Gastrocnemius medialis (tissue), 4 donors: ENCODE results near the gene ATXN1.

Source experiments
- CTCF ChIP-seq, 5 experiments: fragments of 450-650 bp in 3 of 5; fragments of 200-600 bp in 2 of 5; sonication (generic) in 2 of 5; IDR thresholded peaks in 4 of 5; conservative IDR thresholded peaks in 1 of 5; 1 replicate in 4 of 5; 2 replicates in 1 of 5; pipeline ENCODE4 v1.5.1; 2016 to 2019; ENCODE audit warnings: antibody characterized with exemption in 5 of 5, mild to moderate bottlenecking in 3 of 5, moderate library complexity in 3 of 5
- POLR2A ChIP-seq, 2 donors: fragments of 450-650 bp; IDR thresholded peaks; one replicate each; pipeline ENCODE4 v1.6.1; 2017; ENCODE audit warnings: antibody characterized with exemption in 2 of 2, mild to moderate bottlenecking in 2 of 2, moderate library complexity in 2 of 2

GRCh38 chr6:16508959-16509358 lies 252.3 kb downstream of the ATXN1 start:
- no peak for TF ChIP-seq CTCF (IDR thresholded peaks at IDR 0.05 in 4 of 5, conservative IDR thresholded peaks at IDR 0.05 in 1 of 5)
- no peak for TF ChIP-seq POLR2A (IDR thresholded peaks at IDR 0.05)
